Measurements from ENCODE around the gene PLGRKT. TPM values are rescaled to one million over a fixed set of nuclear protein-coding genes. Genes with fewer than 3 reads are reported as not detected.
"Not testable (repeated sequence)": the region's sequence is repeated elsewhere in the genome, so short reads cannot be mapped to it uniquely, and the experiment has no call there.

The PLGRKT gene
- total RNA-seq, 1 experiment from 2014 or later = 21.6 TPM

- peak; percentile 9 for TF ChIP-seq CTCF (IDR thresholded peaks at IDR 0.05; ENCODE audit: unreplicated experiment)
- Mint-ChIP-seq H3K36me3 (ENCODE audit: insufficient read depth, unreplicated experiment) (no peaks in the 10 kb centered on the region), H3K27me3 (ENCODE audit: insufficient read depth, unreplicated experiment) (peaks cover 23% of the 10 kb centered on the region), H3K4me3 (ENCODE audit: unreplicated experiment) (no peak overlapping the region), H3K4me1 (ENCODE audit: insufficient read depth, unreplicated experiment) (no peaks in the 10 kb centered on the region), H3K27ac (ENCODE audit: low read depth, unreplicated experiment) (no peak overlapping the region), H3K9me3 (ENCODE audit: unreplicated experiment) (no peaks in the 10 kb centered on the region)
- no TSS peak for BruUV-seq (replicated peaks)
- ChIA-PET POLR2A (interaction anchor here (1.0 kb wide), 1 partner anchor 20 kb away, joined by 3 read pairs; no protein-coding TSS in a partner anchor), CTCF (interaction anchor here (0.5 to 0.9 kb wide), 2 partner anchors 10 to 132 kb away, joined by 3 to 4 read pairs; no protein-coding TSS in a partner anchor)
- DNase-seq (ENCODE audit: unreplicated experiment) = peak; percentile 8
- intact Hi-C loops (cut with micrococcal nuclease) = no loop called here
These were observed 116.7 kb downstream of the PLGRKT start for GRCh38 chr9:5321058-5321457.

GRCh38 chr9:5316406-5316805, 121.3 kb downstream of the PLGRKT start:
- peaks cover 28% of the 10 kb centered on the region for H3K27me3 Mint-ChIP-seq (ENCODE audit: insufficient read depth, unreplicated experiment)
- BruUV-seq (replicated peaks); H3K4me3 Mint-ChIP-seq (ENCODE audit: unreplicated experiment); POLR2A ChIA-PET; DNase-seq (ENCODE audit: unreplicated experiment); H3K9me3 Mint-ChIP-seq (ENCODE audit: unreplicated experiment); H3K36me3 Mint-ChIP-seq (ENCODE audit: insufficient read depth, unreplicated experiment); H3K27ac Mint-ChIP-seq (ENCODE audit: low read depth, unreplicated experiment); intact Hi-C loops (cut with micrococcal nuclease); H3K4me1 Mint-ChIP-seq (ENCODE audit: insufficient read depth, unreplicated experiment): not testable (repeated sequence)
- CTCF ChIA-PET = interaction anchor here (0.7 kb wide), 1 partner anchor 127 kb away, joined by 3 read pairs; no protein-coding TSS in a partner anchor

GRCh38 chr9:5315187-5315923, 122.4 kb downstream of the PLGRKT start:
- BruUV-seq (replicated peaks) = no TSS peak
- TF ChIP-seq CTCF (IDR thresholded peaks at IDR 0.05; ENCODE audit: unreplicated experiment) = no peak
- peaks cover 9% of the 10 kb centered on the region for H3K9me3 Mint-ChIP-seq (ENCODE audit: unreplicated experiment)
- peaks cover 36% of the 10 kb centered on the region for H3K27me3 Mint-ChIP-seq (ENCODE audit: insufficient read depth, unreplicated experiment)
- no peak for DNase-seq (ENCODE audit: unreplicated experiment)
- no peaks in the 10 kb centered on the region for H3K36me3 Mint-ChIP-seq (ENCODE audit: insufficient read depth, unreplicated experiment)
- intact Hi-C loops (cut with micrococcal nuclease) = no loop called here
- no peaks in the 10 kb centered on the region for H3K4me1 Mint-ChIP-seq (ENCODE audit: insufficient read depth, unreplicated experiment)
- no peak overlapping the region for H3K4me3 Mint-ChIP-seq (ENCODE audit: unreplicated experiment)
- ChIA-PET CTCF (interaction anchor here (0.6 to 0.8 kb wide), 2 partner anchors 110 to 895 kb away, joined by 3 to 4 read pairs; no protein-coding TSS in a partner anchor), POLR2A (interaction anchor here (0.5 kb wide), 1 partner anchor 90 kb away, joined by 3 read pairs; no protein-coding TSS in a partner anchor)
- no peak overlapping the region for H3K27ac Mint-ChIP-seq (ENCODE audit: low read depth, unreplicated experiment)

GRCh38 chr9:5310851-5311250, 126.9 kb downstream of the PLGRKT start:
- peaks cover 9% of the 10 kb centered on the region for H3K9me3 Mint-ChIP-seq (ENCODE audit: unreplicated experiment)
- intact Hi-C loops (cut with micrococcal nuclease) = no loop called here
- BruUV-seq (replicated peaks) = no TSS peak
- H3K36me3 Mint-ChIP-seq (ENCODE audit: insufficient read depth, unreplicated experiment) = no peaks in the 10 kb centered on the region
- H3K27ac Mint-ChIP-seq (ENCODE audit: low read depth, unreplicated experiment) = no peak overlapping the region
- H3K4me1 Mint-ChIP-seq (ENCODE audit: insufficient read depth, unreplicated experiment) = no peaks in the 10 kb centered on the region
- DNase-seq (ENCODE audit: unreplicated experiment) = no peak
- no peak overlapping the region for H3K4me3 Mint-ChIP-seq (ENCODE audit: unreplicated experiment)
- H3K27me3 Mint-ChIP-seq (ENCODE audit: insufficient read depth, unreplicated experiment) = peaks cover 36% of the 10 kb centered on the region
- no peak for TF ChIP-seq CTCF (IDR thresholded peaks at IDR 0.05; ENCODE audit: unreplicated experiment)
- CTCF ChIA-PET = interaction anchor here (0.7 kb wide), 2 partner anchors 10 to 20 kb away, joined by 3 read pairs; no protein-coding TSS in a partner anchor
- POLR2A ChIA-PET = no interaction called here

Other genes with a start within 250 kb of the PLGRKT start
- not detected in 2 replicates for gene INSL4, start 206.5 kb downstream of the PLGRKT start, total RNA-seq (2022)
- not detected in 2 replicates for gene RLN2, start 133.2 kb downstream of the PLGRKT start, total RNA-seq (2022)
- gene RLN1, start 98.0 kb downstream of the PLGRKT start, total RNA-seq (2022) = not detected in 2 replicates
- 1.9 and 2.6 TPM in 2 replicates for gene CD274, start 12.6 kb upstream of the PLGRKT start, total RNA-seq (2022)
- 1.8 and 3.2 TPM in 2 replicates for gene PDCD1LG2, start 72.6 kb upstream of the PLGRKT start, total RNA-seq (2022)
- 21.3 and 23.1 TPM in 2 replicates for gene RIC1, start 191.2 kb upstream of the PLGRKT start, total RNA-seq (2022)

Measured in MCF 10A (cell line).